ENCODE measurements around the gene SUN3. TPM values are rescaled to one million over a fixed set of nuclear protein-coding genes. Genes with fewer than 3 reads are reported as not detected.

The SUN3 gene, protein sequence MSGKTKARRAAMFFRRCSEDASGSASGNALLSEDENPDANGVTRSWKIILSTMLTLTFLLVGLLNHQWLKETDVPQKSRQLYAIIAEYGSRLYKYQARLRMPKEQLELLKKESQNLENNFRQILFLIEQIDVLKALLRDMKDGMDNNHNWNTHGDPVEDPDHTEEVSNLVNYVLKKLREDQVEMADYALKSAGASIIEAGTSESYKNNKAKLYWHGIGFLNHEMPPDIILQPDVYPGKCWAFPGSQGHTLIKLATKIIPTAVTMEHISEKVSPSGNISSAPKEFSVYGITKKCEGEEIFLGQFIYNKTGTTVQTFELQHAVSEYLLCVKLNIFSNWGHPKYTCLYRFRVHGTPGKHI
- total RNA-seq (10 to 100 TPM; 12.8 to 29.1 TPM), polyA plus RNA-seq (ENCODE audit: insufficient read depth, low read depth, low replicate concordance) (64.5 TPM)
- long read RNA-seq, donor 1 = 0 reads
- long read RNA-seq, donor 2 = 0 reads

GRCh38 chr7:48028938-48029337 is at the start of gene SUN3:
SUN3 (minus strand) TSS chr7:48029107; CDS start chr7:48028938, 169 bp downstream.
- no peaks in the 10 kb centered on the region for H3K4me1 ChIP-seq
- DNase-seq = no peak
- H3K9me3 ChIP-seq = no peaks in the 10 kb centered on the region
- H3K27ac ChIP-seq = no peak within 1 kb of the TSS
- no peaks in the 10 kb centered on the region for H3K27me3 ChIP-seq
- TF ChIP-seq CTCF (IDR thresholded peaks at IDR 0.05) (no peak), POLR2A (IDR thresholded peaks at IDR 0.05) (no peak)
- WGBS, 2 donors = 61 to 67% methylated on average over 6 of the region's 6 CpGs
- H3K36me3 ChIP-seq (ENCODE audit: low read depth, missing control alignments) = no peaks in the 10 kb centered on the region
- intact Hi-C loops (cut with DNase I; ENCODE audit: low total_unique reads) = no loop called here
- H3K4me3 ChIP-seq = no peak within 1 kb of the TSS

- TF ChIP-seq POLR2A (IDR thresholded peaks at IDR 0.05) (no peak), CTCF (IDR thresholded peaks at IDR 0.05) (no peak)
- no peak overlapping the region for H3K4me3 ChIP-seq
- WGBS, 2 donors = 89 to 90% methylated on average over 2 of the region's 2 CpGs
- no peaks in the 10 kb centered on the region for H3K36me3 ChIP-seq (ENCODE audit: low read depth, missing control alignments)
- no peaks in the 10 kb centered on the region for H3K9me3 ChIP-seq
- H3K4me1 ChIP-seq = peaks cover 3% of the 10 kb centered on the region
- no peak for DNase-seq
- H3K27ac ChIP-seq = no peak overlapping the region
- H3K27me3 ChIP-seq = no peaks in the 10 kb centered on the region
- intact Hi-C loops (cut with DNase I; ENCODE audit: low total_unique reads) = no loop called here
Measured at GRCh38 chr7:48078470-48078869, 49.6 kb upstream of the SUN3 start.

GRCh38 chr7:48077423-48077822 is 48.5 kb upstream of the SUN3 start:
- no peaks in the 10 kb centered on the region for H3K9me3 ChIP-seq
- DNase-seq = no peak
- TF ChIP-seq CTCF (IDR thresholded peaks at IDR 0.05) (no peak), POLR2A (IDR thresholded peaks at IDR 0.05) (no peak)
- H3K27me3 ChIP-seq = no peaks in the 10 kb centered on the region
- WGBS, 2 donors = 59 to 71% methylated on average over 1 of the region's 1 CpG
- H3K27ac ChIP-seq = no peak overlapping the region
- no peaks in the 10 kb centered on the region for H3K36me3 ChIP-seq (ENCODE audit: low read depth, missing control alignments)
- no peaks in the 10 kb centered on the region for H3K4me1 ChIP-seq
- intact Hi-C loops (cut with DNase I; ENCODE audit: low total_unique reads) = no loop called here
- no peak overlapping the region for H3K4me3 ChIP-seq

DNA sequence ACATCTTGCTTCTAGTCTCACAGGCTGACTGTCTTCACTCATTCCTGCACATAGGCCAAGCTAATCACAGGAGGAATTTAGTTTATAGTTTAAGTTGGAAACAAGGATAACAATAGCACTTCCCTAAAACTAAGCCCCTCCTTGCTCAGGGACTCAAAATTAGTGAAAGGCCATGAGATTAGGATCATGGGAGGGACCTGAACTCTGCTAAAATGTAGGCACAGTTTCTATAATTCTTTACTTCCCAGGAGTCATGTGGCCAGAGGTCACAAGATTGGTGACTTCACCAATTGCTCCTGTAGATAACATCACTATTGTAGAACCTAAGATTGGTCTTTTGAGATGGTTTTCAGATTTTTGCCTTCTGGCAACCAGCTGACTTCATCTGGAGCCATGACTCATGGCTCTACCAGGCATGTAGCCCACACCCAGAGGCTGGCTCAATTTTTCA is 45.3 kb upstream of the SUN3 start:
- TF ChIP-seq CTCF (IDR thresholded peaks at IDR 0.05) (no peak), POLR2A (IDR thresholded peaks at IDR 0.05) (no peak)
- Histone ChIP-seq H3K27me3 (no peaks in the 10 kb centered on the region), H3K36me3 (ENCODE audit: low read depth, missing control alignments) (no peaks in the 10 kb centered on the region), H3K27ac (no peak overlapping the region), H3K4me3 (no peak overlapping the region), H3K4me1 (no peaks in the 10 kb centered on the region), H3K9me3 (no peaks in the 10 kb centered on the region)
- intact Hi-C loops (cut with DNase I; ENCODE audit: low total_unique reads) = no loop called here
- DNase-seq = no peak

GRCh38 chr7:48067475-48067874 is 38.6 kb upstream of the SUN3 start:
- H3K27me3 ChIP-seq = no peaks in the 10 kb centered on the region
- no peak for DNase-seq
- no peaks in the 10 kb centered on the region for H3K4me1 ChIP-seq
- WGBS, 2 donors = 92 to 96% methylated on average over 2 of the region's 2 CpGs
- H3K36me3 ChIP-seq (ENCODE audit: low read depth, missing control alignments) = no peaks in the 10 kb centered on the region
- no peak overlapping the region for H3K27ac ChIP-seq
- intact Hi-C loops (cut with DNase I; ENCODE audit: low total_unique reads) = no loop called here
- TF ChIP-seq CTCF (IDR thresholded peaks at IDR 0.05) = no peak
- TF ChIP-seq POLR2A (IDR thresholded peaks at IDR 0.05) = no peak
- H3K9me3 ChIP-seq = no peaks in the 10 kb centered on the region
- no peak overlapping the region for H3K4me3 ChIP-seq
